ENCODE measurements around the gene LRRC8E.

LRRC8E gene

DNA sequence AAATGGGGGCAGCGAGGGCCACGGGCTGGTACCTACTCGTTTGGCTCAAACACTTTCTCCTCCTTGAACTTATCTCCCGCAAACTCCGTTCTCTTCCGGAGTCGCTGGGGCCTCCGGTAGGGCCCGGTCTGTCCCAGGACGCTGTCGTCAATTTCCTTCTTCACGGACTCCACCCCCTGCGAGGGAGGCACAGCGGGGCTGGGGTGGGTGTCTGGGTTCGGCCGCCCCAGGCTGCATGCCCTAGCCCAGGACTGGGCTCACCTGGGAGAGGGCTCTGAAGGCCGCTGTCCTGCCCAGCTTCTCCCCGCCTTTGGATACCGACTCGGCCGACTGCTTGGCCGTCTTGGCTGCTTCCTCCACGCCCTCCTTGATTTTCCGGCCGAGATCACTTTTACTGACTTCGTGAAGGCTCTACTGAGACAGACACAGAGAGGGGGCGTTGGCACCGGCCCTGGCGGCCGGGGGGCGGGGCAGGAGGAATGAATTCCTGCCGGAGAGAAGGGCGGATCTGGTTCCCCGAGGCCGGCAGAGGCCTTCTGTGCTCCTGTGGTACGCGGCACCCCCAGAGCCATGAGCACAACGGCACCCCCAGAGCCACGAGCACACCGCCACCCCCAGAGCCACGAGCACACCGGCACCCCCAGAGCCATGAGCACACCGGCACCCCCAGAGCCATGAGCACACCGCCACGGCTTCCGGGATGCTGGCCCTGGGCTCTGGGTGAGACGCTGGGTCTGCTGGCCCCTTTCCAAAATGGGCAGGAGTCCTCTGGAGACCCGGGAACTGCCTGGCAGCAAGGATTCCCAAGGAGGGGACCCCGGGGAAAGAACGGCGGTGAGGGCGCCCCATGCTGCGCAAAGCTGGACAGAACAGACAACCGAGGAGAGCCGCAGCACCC is 45.8 kb downstream of the LRRC8E start:
- DNase-seq, result no peak

- DNase-seq, result no peak
Measured at GRCh38 chr19:7934766-7935165, 46.5 kb downstream of the LRRC8E start.

- no peak for DNase-seq
Measured at GRCh38 chr19:7940841-7941240, 52.5 kb downstream of the LRRC8E start.

DNA sequence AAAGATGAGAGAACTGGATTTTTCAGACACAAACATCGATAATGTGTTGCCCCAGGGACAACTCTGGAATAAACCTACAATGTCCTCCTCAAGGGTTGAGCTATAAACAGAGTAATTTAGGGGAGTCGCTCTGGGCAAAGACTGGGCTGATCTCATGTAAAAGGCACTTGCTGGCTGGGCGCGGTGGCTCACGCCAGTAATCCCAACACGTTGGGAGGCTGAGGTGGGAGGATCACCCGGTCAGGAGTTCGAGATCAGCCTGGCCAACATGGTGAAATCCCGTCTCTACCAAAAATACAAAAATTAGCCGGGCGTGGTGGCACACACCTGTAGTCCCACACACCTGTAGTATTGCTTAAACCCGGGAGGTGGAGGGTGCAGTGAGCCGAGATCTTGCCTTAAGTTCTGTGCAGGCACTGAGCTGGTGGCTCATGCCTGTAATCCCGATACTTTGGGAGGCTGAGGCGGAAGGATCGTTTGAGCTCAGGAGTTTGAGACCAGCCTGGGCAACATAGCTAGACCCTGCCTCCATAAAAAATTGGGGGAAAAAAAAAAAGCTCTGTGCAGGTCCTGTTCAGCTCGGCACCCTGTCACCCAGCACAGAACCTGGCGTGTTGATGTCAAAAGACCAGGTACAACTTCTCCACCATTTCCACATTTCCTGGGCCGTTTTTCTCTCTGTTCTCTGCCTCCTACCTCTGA is 53.7 kb downstream of the LRRC8E start:
- DNase-seq, result no peak

DNA sequence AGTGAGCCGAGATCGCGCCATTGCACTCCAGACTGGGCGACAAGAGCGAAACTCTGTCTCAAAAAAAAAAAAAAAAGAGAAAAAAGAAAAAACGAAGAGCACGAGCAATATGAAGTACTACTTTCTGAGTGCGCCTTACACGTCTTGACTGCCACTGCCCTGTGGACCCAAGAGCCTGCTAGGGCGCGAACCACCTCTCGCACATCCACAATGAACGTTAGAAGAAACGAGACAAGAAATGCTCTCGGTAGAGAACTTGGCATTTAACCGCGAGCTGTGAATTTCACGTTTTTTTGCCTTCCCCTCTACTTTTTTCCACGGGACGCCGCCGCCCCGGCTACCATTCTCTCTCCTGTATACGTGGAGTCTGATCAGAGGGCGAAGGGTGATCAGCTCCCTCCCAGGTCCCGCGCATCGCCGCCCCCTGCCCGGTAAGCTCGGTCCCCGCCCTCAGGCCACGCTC is 54.7 kb downstream of the LRRC8E start:
- DNase-seq, result no peak

DNA sequence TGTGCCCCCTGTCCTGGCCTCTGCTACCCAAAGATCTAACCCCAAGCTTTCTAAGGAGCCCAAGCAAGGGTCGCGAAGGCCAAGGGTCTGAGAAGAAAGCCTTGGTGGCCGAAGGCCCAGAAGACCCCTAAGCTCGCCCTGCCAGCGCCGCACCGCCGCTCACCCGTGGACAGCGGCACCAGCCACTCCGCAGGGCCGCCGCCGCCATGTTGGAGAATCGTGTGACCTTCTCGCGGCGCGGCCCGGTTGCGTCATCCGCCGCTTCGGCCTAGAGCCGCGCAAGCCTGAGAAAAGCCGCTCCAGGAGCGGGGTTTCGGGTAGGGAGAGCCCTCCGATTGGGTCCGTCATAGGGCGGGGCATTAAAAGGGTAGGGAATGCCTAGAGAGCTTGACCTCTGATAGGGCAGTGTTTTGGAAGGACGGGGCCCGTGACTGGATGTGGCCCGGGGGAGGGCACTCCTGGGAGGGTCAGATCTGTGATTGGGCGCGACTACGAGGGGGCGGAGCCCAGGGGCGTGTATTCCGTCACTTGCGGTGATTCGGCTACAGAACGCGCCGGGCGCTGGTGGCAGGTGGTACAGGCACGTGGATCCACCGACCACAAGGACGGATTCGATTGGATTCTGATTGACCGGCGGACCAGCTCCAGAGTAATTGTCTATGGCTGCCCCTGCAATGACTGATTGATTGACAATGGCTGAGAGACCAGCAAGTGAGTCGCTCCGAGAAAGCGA is 55.3 kb downstream of the LRRC8E start, which contains the start of gene TIMM44:
TSS of gene TIMM44 (minus strand) at position 223 of the 733 bp plus-strand sequence. CDS start at position 208, 15 bp downstream.
- peak; percentile 99 for DNase-seq

DNA sequence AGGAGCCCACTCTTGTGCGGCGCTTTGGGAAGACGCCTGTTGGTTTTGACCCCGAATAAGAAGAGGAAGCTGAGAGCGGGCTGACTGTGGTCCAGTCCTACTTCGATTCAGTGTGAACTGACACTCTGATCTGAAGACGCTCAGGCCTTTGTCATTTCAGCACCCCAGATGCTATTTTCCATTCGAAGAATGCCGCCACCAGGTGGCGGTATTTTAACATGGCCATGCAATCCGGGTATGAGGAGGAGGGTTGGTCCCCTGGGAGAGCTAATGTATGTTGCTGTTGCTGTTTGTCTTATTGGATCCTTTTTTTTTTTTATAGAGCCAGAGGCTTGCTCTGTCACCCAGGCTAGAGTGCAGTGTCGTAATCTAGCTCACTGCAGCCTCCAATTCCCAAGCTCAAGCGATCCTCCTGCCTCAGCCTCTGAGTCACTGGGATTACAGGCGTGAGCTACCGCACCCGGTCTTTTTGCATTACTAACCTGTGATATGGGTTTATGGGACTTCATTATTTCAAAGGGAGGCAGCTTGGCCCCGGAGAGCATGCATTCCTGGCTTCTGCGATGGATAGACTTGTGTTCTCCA is 56.0 kb downstream of the LRRC8E start:
- DNase-seq, result peak; percentile 88

GRCh38 chr19:7947939-7948338 is 59.6 kb downstream of the LRRC8E start:
- DNase-seq, result no peak
